Fibroblast of skin of left biceps (primary cell): ENCODE data around the gene SPATS2L.

ENCODE experiments used
- DNase-seq, 2 experiments: peaks; one replicate each; pipeline ENCODE4 v3.0.0-alpha.2; 2013; ENCODE audit warnings: low read depth in 2 of 2

Gene SPATS2L

DNA sequence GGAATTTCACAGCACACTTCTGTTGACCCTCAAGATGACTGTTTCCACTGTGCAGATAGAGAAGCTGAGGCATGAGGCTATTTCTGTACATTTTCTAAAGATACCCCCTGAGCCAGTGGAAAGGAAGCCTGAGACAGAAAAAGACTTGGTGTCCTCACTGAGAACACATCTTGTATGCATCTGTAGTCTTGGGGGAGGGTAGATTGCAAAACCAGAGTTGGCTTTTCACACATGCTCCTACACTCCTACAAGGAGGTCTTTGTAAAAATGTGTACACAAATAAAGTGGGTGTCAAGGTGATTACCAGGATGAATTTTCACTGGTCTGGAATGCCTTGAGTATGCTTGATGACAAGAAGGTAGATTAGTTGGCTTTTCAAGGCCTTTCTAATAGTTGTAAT, 105.3 kb downstream of the SPATS2L start:
- DNase-seq = peak; percentile 57 to 64

DNA sequence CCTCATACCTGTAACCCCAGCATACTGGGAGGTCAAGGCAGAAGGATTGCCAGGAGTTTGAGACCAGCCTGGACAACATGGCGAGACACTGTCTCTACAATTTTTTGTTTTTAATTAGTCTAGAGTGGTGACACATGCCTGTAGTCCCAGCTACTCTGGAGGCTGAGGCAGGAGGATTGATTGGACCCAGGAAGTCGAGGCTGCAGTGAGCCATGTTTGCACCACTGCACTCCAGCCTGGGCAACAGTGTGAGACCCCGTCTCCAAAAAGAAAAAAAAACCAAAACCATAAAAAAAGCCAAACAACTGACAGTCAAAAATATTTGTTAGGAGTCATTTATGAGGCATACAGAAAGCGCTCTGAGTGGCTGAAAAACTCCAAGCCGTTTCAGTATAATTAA, 107.9 kb downstream of the SPATS2L start:
- no peak for DNase-seq

- no peak for DNase-seq
Observed at GRCh38 chr2:200415455-200415854, 109.0 kb downstream of the SPATS2L start.

DNA sequence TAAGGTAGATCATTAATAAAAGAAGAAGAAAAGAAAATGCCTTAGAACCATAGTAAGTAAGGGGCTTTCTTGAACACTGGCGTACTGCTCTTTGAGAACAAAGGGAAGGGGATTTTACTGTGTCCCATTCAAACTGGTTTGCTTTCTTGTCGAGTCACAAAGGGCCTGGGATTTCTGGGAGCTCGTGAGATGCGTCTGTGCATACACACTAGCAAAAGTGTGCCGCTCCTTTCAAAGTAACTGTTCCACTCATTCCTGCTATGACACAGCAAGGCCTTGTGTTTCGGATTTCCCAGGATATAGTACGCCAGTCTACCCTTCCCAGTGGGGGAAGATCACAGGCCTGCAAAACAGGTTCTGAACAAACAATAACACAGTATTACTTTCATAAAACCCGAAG, 110.4 kb downstream of the SPATS2L start:
- DNase-seq = no peak

GRCh38 chr2:200417366-200417765, 110.9 kb downstream of the SPATS2L start:
- no peak for DNase-seq

DNA sequence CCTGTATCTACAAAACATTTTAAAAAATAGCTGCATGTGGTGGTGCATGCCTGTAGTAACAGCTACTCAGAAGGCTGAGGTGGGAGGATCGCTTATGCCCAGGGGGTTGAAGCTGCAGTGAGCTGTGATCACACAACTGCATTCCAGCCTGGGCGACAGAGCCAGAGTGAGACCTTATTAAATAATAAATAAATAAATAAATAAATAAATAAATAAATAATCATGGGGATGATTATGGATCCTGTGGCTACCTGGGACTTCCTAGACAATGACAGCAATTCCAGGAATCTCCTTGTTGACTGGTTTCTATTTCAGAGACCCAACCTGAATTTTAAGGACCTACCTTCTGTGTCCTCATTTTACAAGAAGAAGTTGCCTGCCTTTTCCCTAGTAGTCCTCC, 111.9 kb downstream of the SPATS2L start:
- DNase-seq = no peak

DNA sequence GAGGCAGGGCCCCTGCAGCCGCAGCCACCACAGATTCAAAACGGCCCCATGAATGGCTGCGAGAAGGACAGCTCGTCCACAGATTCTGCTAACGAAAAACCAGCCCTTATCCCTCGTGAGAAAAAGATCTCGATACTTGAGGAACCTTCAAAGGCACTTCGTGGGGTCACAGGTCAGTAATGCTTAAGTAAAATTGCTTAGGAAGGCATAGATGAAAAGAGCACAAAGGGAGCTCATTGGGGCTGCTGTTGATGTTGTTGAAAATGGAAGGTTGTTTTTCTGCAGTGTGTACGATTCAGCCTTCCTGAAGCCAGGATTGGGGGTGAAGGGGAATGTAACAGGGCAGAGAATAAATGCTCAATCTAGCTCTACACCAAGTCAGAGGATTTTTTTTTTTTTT, 112.8 kb downstream of the SPATS2L start:
- DNase-seq = no peak

DNA sequence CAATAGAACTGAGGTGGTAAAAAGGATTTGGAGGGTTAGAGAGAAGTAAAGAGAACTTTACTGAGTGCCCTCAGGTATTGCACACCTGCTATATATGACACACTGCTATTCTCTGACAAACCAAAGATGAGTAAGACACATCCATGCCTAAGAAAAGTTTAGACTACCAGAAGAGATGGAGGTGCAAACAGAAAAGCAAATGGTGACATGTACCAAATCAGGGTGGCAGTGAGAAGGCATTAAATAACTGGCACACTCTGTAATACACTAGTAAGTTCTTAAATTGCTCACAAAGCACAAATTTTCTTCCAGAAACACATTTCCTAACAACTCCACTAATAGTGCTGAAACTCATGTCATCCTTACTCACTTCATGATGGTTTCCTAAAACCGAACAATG, 114.8 kb downstream of the SPATS2L start:
- no peak for DNase-seq

GRCh38 chr2:200422071-200422470, 115.6 kb downstream of the SPATS2L start:
- DNase-seq = no peak

GRCh38 chr2:200422532-200423261, 116.2 kb downstream of the SPATS2L start:
- DNase-seq = no peak

DNA sequence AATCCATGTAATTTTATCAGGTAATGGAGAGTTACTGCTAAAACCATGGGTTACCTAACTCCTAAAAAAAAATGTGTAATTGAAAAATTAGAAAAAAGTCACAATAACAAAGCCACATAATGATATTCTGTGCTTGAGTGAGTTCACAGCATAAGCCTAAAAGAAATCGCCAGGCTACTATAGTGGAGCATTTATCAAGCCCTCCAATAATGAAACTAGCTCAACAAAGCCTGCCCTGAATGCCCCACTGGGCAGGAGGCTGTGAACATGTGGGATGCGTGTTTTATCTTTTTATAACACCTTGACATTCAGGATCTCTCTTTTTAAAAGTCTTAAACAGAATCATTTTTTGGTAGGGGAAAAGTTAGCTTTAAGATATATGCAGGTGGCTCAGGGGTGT, 117.0 kb downstream of the SPATS2L start:
- DNase-seq = no peak

DNA sequence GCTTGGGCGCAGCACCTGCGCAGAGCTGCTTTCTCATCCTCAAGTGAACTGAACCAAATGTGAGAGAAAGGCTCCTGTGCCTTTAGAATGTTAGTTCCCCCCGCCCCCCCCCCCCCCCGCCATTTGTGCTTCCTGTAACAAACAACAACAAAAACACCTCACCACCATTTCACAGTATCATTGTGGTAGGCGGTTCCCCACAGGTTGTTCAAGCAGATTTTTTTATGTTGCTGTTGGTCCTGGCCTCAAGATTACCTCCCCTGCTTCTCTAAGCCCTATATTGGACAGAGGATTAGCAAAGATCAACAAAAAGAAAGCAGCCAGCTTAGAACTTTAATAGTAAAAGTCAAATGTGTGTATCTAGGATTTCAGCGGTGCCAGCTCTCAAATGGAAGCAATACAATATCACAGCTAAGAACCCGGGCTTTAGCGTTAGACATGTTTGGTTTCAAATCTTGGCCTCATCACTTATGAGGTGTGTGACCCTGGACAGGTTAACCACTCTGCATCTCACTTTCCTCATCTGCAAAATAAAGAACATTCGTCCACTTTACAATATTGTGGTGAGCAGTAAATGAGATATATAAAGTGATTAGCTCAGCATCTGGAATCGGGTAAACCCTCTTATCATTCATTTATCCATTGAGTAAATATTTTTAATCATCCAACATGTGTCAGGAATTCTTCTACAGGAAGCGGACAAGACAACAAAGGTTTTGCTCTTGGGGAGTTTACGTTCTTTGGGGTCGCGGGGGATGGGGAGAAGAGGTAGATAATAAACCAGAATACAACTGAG, 118.7 kb downstream of the SPATS2L start:
- no peak for DNase-seq

- DNase-seq = no peak
Observed at GRCh38 chr2:200426754-200427153, 120.3 kb downstream of the SPATS2L start.

GRCh38 chr2:200428961-200429665, 122.6 kb downstream of the SPATS2L start:
- DNase-seq = no peak

GRCh38 chr2:200430017-200430416, 123.5 kb downstream of the SPATS2L start:
- peak in 1 of 2 experiments; percentile 24 for DNase-seq

- no peak for DNase-seq
Observed at GRCh38 chr2:200431996-200432705, 125.7 kb downstream of the SPATS2L start.

DNA sequence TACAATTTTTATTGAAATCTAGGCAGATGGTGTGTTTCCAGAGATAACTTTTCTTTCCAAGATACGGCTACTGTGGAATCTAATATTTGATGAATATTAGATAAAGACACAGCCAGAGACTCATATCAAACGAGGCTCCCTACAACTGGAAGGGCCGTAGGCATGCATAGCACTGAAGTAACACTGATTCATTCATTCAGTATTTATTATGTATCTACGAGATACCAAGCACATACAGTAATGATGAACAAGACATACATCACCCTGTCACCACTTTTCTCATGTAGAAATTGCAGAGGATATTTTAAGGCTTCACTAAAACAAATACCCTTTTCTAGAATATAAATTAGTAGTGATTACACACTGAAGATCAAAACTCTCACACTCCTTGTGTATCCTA, 128.9 kb downstream of the SPATS2L start:
- peak; percentile 55 to 58 for DNase-seq

GRCh38 chr2:200438251-200438650, 131.8 kb downstream of the SPATS2L start:
- DNase-seq = no peak

- no peak for DNase-seq
Observed at GRCh38 chr2:200438846-200439245, 132.4 kb downstream of the SPATS2L start.

GRCh38 chr2:200439981-200440380, 133.5 kb downstream of the SPATS2L start:
- no peak for DNase-seq

GRCh38 chr2:200442471-200442870, 136.0 kb downstream of the SPATS2L start:
- DNase-seq = peak; percentile 52 to 61

DNA sequence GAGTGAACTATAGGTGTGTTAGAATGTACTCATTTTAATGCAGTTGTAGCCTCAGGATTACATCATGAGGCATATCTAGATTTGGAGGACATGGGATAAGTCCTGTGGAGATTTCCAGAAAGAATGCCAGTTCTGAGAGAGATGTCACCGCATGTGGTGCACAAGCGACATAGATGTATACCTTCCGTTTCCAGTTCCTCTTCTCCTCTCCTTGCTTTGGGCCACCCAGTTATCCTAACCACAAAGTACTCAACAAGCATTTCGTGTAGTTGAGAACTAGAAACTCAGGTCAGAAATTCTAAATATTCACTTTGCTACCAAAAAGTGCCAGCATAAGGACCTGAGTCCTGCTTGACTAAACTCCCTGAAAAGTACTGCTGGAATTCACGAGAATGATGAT, 136.9 kb downstream of the SPATS2L start:
- no peak for DNase-seq
